Vagina (tissue), 2 donors: ENCODE results near the gene S100A3. TPM values are rescaled to one million over a fixed set of nuclear protein-coding genes. Genes with fewer than 3 reads are reported as not detected.
A peak's percentile ranks its signal among the peaks of the same experiment; 100 is the strongest.

Source experiments
- DNase-seq, 2 donors: peaks; one replicate each; pipeline ENCODE4 v3.0.0-alpha.2; 2017; ENCODE audit errors: extremely low spot score in 2 of 2
- H3K27ac ChIP-seq: fragments of 200-600 bp; sonication (generic); one replicate; pipeline ENCODE4 v1.5.1; 2019
- H3K27me3 ChIP-seq: fragments of 200-600 bp; sonication (generic); one replicate; pipeline ENCODE4 v1.5.1; 2019
- H3K36me3 ChIP-seq, 2 donors: fragments of 200-600 bp; sonication (generic); one replicate each; pipeline ENCODE4 v1.5.1; 2017 to 2019
- H3K4me1 ChIP-seq: fragments of 200-600 bp; sonication (generic); one replicate; pipeline ENCODE4 v1.5.1; 2019
- H3K4me3 ChIP-seq, 2 donors: fragments of 200-600 bp; sonication (generic); 1 replicate in 1 of 2; 2 replicates in 1 of 2; pipeline ENCODE4 v1.5.1; 2016 to 2019
- H3K9me3 ChIP-seq: fragments of 200-600 bp; sonication (generic); one replicate; pipeline ENCODE4 v1.5.1; 2019
- CTCF ChIP-seq, 3 experiments: fragments of 450-650 bp in 2 of 3; fragments of 200-600 bp in 1 of 3; sonication (generic) in 1 of 3; IDR thresholded peaks; one replicate each; pipeline ENCODE4 v1.5.1; 2017 to 2019; ENCODE audit warnings: antibody characterized with exemption in 3 of 3, mild to moderate bottlenecking in 2 of 3, moderate library complexity in 2 of 3
- POLR2A ChIP-seq, 2 donors: fragments of 450-650 bp; IDR thresholded peaks; one replicate each; pipeline ENCODE4 v1.6.1; 2017; ENCODE audit warnings: antibody characterized with exemption in 2 of 2, mild to moderate bottlenecking in 2 of 2, moderate library complexity in 2 of 2
- POLR2AphosphoS5 ChIP-seq, 2 donors: sonication (generic); formaldehyde crosslinking; IDR thresholded peaks; one replicate each; pipeline ENCODE4 v1.9.0; 2017; ENCODE audit warnings: antibody characterized with exemption in 2 of 2, mild to moderate bottlenecking in 2 of 2, low read depth in 1 of 2; ENCODE audit not compliant: insufficient read depth in 1 of 2
- intact Hi-C: fragments of 100-400 bp; cut with DNase I; formaldehyde crosslinking; loops from one replicate; pipeline ENCODE4 v1.15.1; 2023
- total RNA-seq: library from RNA; depleted of rRNA; stranded (reverse); fragments of >200 nt; gene quantifications from one replicate; pipeline ENCODE4 v1.2.3, GENCODE V29; 2016

The S100A3 gene
- total RNA-seq, 1 donor from 2014 or later = 9.6 TPM

- TF ChIP-seq CTCF (IDR thresholded peaks at IDR 0.05) (no peak), POLR2A (IDR thresholded peaks at IDR 0.05) (no peak), POLR2AphosphoS5 (IDR thresholded peaks at IDR 0.05; ENCODE audit: insufficient read depth in 1 of 2, low read depth in 1 of 2) (no peak)
- Histone ChIP-seq H3K27me3 (no peaks in the 10 kb centered on the region), H3K9me3 (no peaks in the 10 kb centered on the region), H3K4me1 (peaks cover 85% of the 10 kb centered on the region), H3K36me3 (peaks cover 0 to 7% of the 10 kb centered on the region in 2 donors), H3K4me3 (peak overlapping the region; percentile 56 to 61), H3K27ac (peak overlapping the region; percentile 99)
- DNase-seq = no peak
- intact Hi-C loops = no loop called here
These were observed 5.3 kb downstream of the S100A3 start for GRCh38 chr1:153543736-153544135.

GRCh38 chr1:153542956-153543711, 5.9 kb downstream of the S100A3 start:
- Histone ChIP-seq H3K9me3 (no peaks in the 10 kb centered on the region), H3K27ac (peak overlapping the region; percentile 99), H3K36me3 (peaks cover 0 to 7% of the 10 kb centered on the region in 2 donors), H3K27me3 (no peaks in the 10 kb centered on the region), H3K4me3 (peak overlapping the region in 1 of 2 donors; percentile 61), H3K4me1 (peaks cover 85% of the 10 kb centered on the region)
- intact Hi-C loops = no loop called here
- TF ChIP-seq POLR2A (IDR thresholded peaks at IDR 0.05) (no peak), CTCF (IDR thresholded peaks at IDR 0.05) (no peak), POLR2AphosphoS5 (IDR thresholded peaks at IDR 0.05; ENCODE audit: insufficient read depth in 1 of 2, low read depth in 1 of 2) (no peak)
- DNase-seq = peak in 1 of 2 donors; percentile 81

- Histone ChIP-seq H3K9me3 (no peaks in the 10 kb centered on the region), H3K4me3 (no peak overlapping the region), H3K27me3 (no peaks in the 10 kb centered on the region), H3K36me3 (peaks cover 0 to 7% of the 10 kb centered on the region in 2 donors), H3K4me1 (peaks cover 85% of the 10 kb centered on the region), H3K27ac (peak overlapping the region; percentile 99)
- TF ChIP-seq POLR2A (IDR thresholded peaks at IDR 0.05) = no peak
- TF ChIP-seq POLR2AphosphoS5 (IDR thresholded peaks at IDR 0.05; ENCODE audit: insufficient read depth in 1 of 2, low read depth in 1 of 2) = no peak
- no peak for TF ChIP-seq CTCF (IDR thresholded peaks at IDR 0.05)
- DNase-seq = peak in 1 of 2 donors; percentile 81
- intact Hi-C loops = no loop called here
These were observed 7.1 kb downstream of the S100A3 start for GRCh38 chr1:153541641-153542590.

- H3K4me1 ChIP-seq = peaks cover 82% of the 10 kb centered on the region
- peak in 1 of 2 donors; percentile 91 for DNase-seq
- no peak within 1 kb of the TSS for H3K4me3 ChIP-seq
- peak within 1 kb of the TSS; percentile 99 for H3K27ac ChIP-seq
- TF ChIP-seq POLR2AphosphoS5 (IDR thresholded peaks at IDR 0.05; ENCODE audit: insufficient read depth in 1 of 2, low read depth in 1 of 2) (no peak), POLR2A (IDR thresholded peaks at IDR 0.05) (no peak), CTCF (IDR thresholded peaks at IDR 0.05) (no peak)
- no peaks in the 10 kb centered on the region for H3K9me3 ChIP-seq
- H3K27me3 ChIP-seq = no peaks in the 10 kb centered on the region
- intact Hi-C loops = no loop called here
- H3K36me3 ChIP-seq = peaks cover 0 to 7% of the 10 kb centered on the region in 2 donors
These were observed 8.4 kb downstream of the S100A3 start, which contains the start of gene S100A5 for GRCh38 chr1:153540394-153541361. Gene S100A5 (minus strand): TSS chr1:153540934. CDS start chr1:153540191, 743 bp downstream.
